ENCODE results near the gene WIPI1. TPM values are rescaled to one million over a fixed set of nuclear protein-coding genes. Genes with fewer than 3 reads are reported as not detected.
A peak's percentile ranks its signal among the peaks of the same experiment; 100 is the strongest.

WIPI1 gene
- total RNA-seq, 1 experiment from 2014 or later, result 38.4 TPM

DNA sequence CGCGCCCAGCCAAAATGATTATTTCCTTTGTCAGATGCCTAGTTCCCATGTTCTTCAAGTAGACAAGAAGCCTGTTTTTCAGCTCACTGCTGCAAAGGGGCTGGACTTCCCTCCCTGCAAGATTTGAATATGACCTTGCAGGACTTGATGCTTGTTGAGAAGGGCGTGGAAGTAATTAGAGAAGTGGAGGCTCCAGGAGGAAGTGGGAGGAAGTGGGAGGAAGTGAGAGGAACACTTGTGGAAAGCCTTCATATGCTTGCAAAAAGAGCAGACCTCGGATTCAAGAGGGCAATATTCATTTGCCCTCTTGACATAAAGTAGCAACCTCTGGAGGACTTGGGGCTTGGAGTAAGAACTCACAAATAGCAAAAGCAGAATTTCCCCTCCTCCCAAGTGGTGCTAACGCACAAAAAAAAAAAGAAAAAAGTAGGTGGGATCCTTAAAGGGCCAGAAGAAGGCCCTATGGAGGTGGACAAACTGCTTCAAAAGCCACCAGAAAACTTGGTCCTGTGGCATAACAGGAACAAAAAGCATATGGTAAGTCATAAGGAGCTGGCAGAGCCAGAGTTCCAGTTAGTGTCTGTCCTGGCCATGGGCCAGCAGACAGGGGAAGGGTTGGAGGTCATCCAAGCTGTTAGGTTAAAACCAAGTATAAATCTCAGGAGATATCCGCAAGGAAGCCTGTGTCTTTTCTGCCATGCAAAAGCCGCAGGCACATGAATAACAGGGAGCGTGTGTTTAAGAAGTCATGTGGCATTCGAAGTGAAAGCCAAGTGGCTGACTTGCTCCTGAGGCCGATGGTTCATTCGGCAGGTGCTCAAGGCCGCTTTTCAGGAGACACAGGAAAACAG, 34.3 kb upstream of the WIPI1 start:
- ChIA-PET POLR2A (interaction anchor here (0.6 to 2.6 kb wide), 6 partner anchors 11 to 769 kb away, joined by 3 to 11 read pairs (median 4); partner anchors contain the start of genes PRKAR1A and WIPI1), CTCF (interaction anchor here (0.8 to 2.2 kb wide), 2 partner anchors 9 to 25 kb away, joined by 3 to 10 read pairs; no protein-coding TSS in a partner anchor)
- Mint-ChIP-seq H3K36me3 (ENCODE audit: insufficient read depth, unreplicated experiment) (no peaks in the 10 kb centered on the region), H3K4me1 (ENCODE audit: insufficient read depth, unreplicated experiment) (peaks cover 14% of the 10 kb centered on the region), H3K27ac (ENCODE audit: low read depth, unreplicated experiment) (no peak overlapping the region), H3K27me3 (ENCODE audit: insufficient read depth, unreplicated experiment) (peaks cover 4% of the 10 kb centered on the region), H3K9me3 (ENCODE audit: unreplicated experiment) (no peaks in the 10 kb centered on the region), H3K4me3 (ENCODE audit: unreplicated experiment) (peak overlapping the region; percentile 29)
- DNase-seq (ENCODE audit: unreplicated experiment), result peak; percentile 87
- no TSS peak for BruUV-seq (replicated peaks)
- TF ChIP-seq, protein P1, sequence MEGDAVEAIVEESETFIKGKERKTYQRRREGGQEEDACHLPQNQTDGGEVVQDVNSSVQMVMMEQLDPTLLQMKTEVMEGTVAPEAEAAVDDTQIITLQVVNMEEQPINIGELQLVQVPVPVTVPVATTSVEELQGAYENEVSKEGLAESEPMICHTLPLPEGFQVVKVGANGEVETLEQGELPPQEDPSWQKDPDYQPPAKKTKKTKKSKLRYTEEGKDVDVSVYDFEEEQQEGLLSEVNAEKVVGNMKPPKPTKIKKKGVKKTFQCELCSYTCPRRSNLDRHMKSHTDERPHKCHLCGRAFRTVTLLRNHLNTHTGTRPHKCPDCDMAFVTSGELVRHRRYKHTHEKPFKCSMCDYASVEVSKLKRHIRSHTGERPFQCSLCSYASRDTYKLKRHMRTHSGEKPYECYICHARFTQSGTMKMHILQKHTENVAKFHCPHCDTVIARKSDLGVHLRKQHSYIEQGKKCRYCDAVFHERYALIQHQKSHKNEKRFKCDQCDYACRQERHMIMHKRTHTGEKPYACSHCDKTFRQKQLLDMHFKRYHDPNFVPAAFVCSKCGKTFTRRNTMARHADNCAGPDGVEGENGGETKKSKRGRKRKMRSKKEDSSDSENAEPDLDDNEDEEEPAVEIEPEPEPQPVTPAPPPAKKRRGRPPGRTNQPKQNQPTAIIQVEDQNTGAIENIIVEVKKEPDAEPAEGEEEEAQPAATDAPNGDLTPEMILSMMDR (IDR thresholded peaks at IDR 0.05; ENCODE audit: unreplicated experiment), result no peak
- intact Hi-C loops (cut with micrococcal nuclease), result no loop called here

DNA sequence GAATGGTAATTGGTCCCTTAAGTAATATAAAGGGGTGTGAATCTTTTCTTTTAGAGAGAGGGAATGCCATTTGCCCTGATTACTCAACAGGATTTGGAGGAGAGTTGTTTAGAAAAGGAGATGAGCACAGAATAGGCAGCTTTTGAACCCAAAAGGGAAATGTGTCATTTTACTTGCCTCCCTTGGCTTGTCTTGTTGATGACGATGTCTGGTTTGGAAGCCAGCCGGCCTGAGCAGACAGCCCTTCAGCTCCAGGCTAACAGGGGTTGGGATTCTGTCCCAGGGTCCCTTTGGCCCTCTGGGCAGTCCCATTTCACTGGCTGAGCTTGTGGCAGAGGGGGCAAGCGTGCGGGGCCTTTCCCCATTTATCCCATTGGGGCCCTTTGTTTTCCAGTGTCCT, 32.6 kb upstream of the WIPI1 start:
- no peaks in the 10 kb centered on the region for H3K9me3 Mint-ChIP-seq (ENCODE audit: unreplicated experiment)
- ChIA-PET POLR2A (interaction anchor here (0.8 kb wide), 1 partner anchor 22 kb away, joined by 3 read pairs; the partner anchor contains the start of gene PRKAR1A), CTCF (interaction anchor here (0.7 to 1.2 kb wide), 2 partner anchors 23 to 939 kb away, joined by 3 read pairs; no protein-coding TSS in a partner anchor)
- no peaks in the 10 kb centered on the region for H3K36me3 Mint-ChIP-seq (ENCODE audit: insufficient read depth, unreplicated experiment)
- H3K27me3 Mint-ChIP-seq (ENCODE audit: insufficient read depth, unreplicated experiment), result peaks cover 21% of the 10 kb centered on the region
- DNase-seq (ENCODE audit: unreplicated experiment), result no peak
- intact Hi-C loops (cut with micrococcal nuclease), result no loop called here
- H3K27ac Mint-ChIP-seq (ENCODE audit: low read depth, unreplicated experiment), result no peak overlapping the region
- peaks cover 14% of the 10 kb centered on the region for H3K4me1 Mint-ChIP-seq (ENCODE audit: insufficient read depth, unreplicated experiment)
- H3K4me3 Mint-ChIP-seq (ENCODE audit: unreplicated experiment), result no peak overlapping the region
- BruUV-seq (replicated peaks), result no TSS peak
- TF ChIP-seq, protein P1 (IDR thresholded peaks at IDR 0.05; ENCODE audit: unreplicated experiment), result no peak

DNA sequence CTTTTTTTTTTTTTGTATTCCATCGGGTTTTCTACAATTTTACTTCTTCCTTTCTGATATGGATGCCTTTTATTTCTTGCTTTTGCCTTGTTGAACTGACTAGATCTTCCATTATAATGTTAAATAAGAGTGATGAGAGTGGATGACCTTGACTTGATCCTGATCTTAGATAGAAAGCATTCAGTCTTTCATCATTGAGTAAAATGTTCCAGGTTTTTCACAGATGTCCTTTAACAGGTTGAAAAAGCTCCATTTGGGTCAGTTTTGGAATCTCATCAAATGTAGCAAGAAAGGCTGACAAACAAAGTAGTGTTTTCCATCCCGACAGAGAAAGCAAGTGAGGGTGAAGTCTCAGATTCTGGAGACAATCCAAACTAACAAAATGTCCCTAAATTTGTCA, 27.2 kb upstream of the WIPI1 start:
- POLR2A ChIA-PET, result interaction anchor here (1.1 kb wide), 1 partner anchor 26 kb away, joined by 5 read pairs; no protein-coding TSS in a partner anchor
- H3K4me1 Mint-ChIP-seq (ENCODE audit: insufficient read depth, unreplicated experiment), result no peaks in the 10 kb centered on the region
- CTCF ChIA-PET, result interaction anchor here (0.7 to 2.2 kb wide), 3 partner anchors 17 to 49 kb away, joined by 3 to 10 read pairs (median 3); no protein-coding TSS in a partner anchor

More for the DNA sequence above, 27.2 kb upstream of the WIPI1 start:
- no TSS peak for BruUV-seq (replicated peaks)
- Mint-ChIP-seq H3K27me3 (ENCODE audit: insufficient read depth, unreplicated experiment) (peaks cover 49% of the 10 kb centered on the region), H3K4me3 (ENCODE audit: unreplicated experiment) (no peak overlapping the region), H3K36me3 (ENCODE audit: insufficient read depth, unreplicated experiment) (no peaks in the 10 kb centered on the region), H3K9me3 (ENCODE audit: unreplicated experiment) (peaks cover 4% of the 10 kb centered on the region), H3K27ac (ENCODE audit: low read depth, unreplicated experiment) (no peak overlapping the region)
- no peak for DNase-seq (ENCODE audit: unreplicated experiment)
- intact Hi-C loops (cut with micrococcal nuclease), result no loop called here
- TF ChIP-seq, protein P1 (IDR thresholded peaks at IDR 0.05; ENCODE audit: unreplicated experiment), result no peak
